PC-9 (cell line): ENCODE results near the gene ACOXL. TPM values are rescaled to one million over a fixed set of nuclear protein-coding genes. Genes with fewer than 3 reads are reported as not detected.

Experiments used
- BruUV-seq: library from RNA; stranded (reverse); fragments of 400-500 nt; replicated peaks from 2 replicates; lab custom pipeline; 2021; lab: Mats Ljungman, UMichigan
- CTCF ChIA-PET: fragments of 300-600 bp; sonication (Branson Sonifier 250); formaldehyde crosslinking; loops from one replicate; lab custom pipeline; 2022; ENCODE audit warnings: antibody characterized with exemption; lab: Charles Lee
- POLR2A ChIA-PET: fragments of 300-600 bp; sonication (Branson Sonifier 250); formaldehyde crosslinking; loops from one replicate; lab custom pipeline; 2022; ENCODE audit warnings: antibody characterized with exemption; ENCODE audit not compliant: unreplicated experiment; lab: Charles Lee
- DNase-seq, 2 experiments: peaks; one replicate each; pipeline versions ENCODE4 v3.0.0 to v3.0.0-alpha.2; 2015 to 2022; ENCODE audit warnings: mixed read lengths in 1 of 2
- H2AFZ ChIP-seq: fragments of 200-600 bp; sonication (generic); 2 replicates; pipeline ENCODE4 v1.8.1; 2017; ENCODE audit warnings: antibody characterized with exemption
- H3F3A ChIP-seq: fragments of 200-600 bp; sonication (generic); 2 replicates; pipeline ENCODE4 v1.8.1; 2017; ENCODE audit warnings: antibody characterized with exemption, mild to moderate bottlenecking, low read depth; ENCODE audit not compliant: insufficient read depth
- H3K27ac ChIP-seq: fragments of 200-600 bp; sonication (generic); 2 replicates; pipeline ENCODE4 v1.6.1; 2016; ENCODE audit warnings: mixed run types
- H3K27me3 ChIP-seq: fragments of 200-600 bp; sonication (generic); 2 replicates; pipeline ENCODE4 v1.6.1; 2016; ENCODE audit warnings: low read depth, mixed run types; ENCODE audit not compliant: insufficient read depth
- H3K36me3 ChIP-seq: fragments of 200-600 bp; sonication (generic); 2 replicates; pipeline ENCODE4 v1.6.1; 2016; ENCODE audit warnings: low read depth, mixed run types
- H3K4me1 ChIP-seq: fragments of 200-600 bp; sonication (generic); replicated peaks from 2 replicates; pipeline ENCODE4 v1.6.1; 2016; ENCODE audit warnings: mixed run types; ENCODE audit not compliant: insufficient read depth
- H3K4me2 ChIP-seq: fragments of 200-600 bp; sonication (generic); 2 replicates; pipeline ENCODE4 v1.6.1; 2017; ENCODE audit warnings: mixed run types
- H3K4me3 ChIP-seq: fragments of 200-600 bp; sonication (generic); 2 replicates; pipeline ENCODE4 v1.6.1; 2016; ENCODE audit warnings: mixed run types
- H3K79me2 ChIP-seq: fragments of 200-600 bp; sonication (generic); 2 replicates; pipeline ENCODE4 v1.6.1; 2017; ENCODE audit warnings: low read depth, mixed run types
- H3K9me2 ChIP-seq: fragments of 200-600 bp; sonication (generic); 2 replicates; pipeline ENCODE4 v1.8.1; 2017; ENCODE audit warnings: mild to moderate bottlenecking; ENCODE audit not compliant: insufficient read depth
- H3K9me3 ChIP-seq: fragments of 200-600 bp; sonication (generic); 2 replicates; pipeline ENCODE4 v1.8.1; 2016; ENCODE audit warnings: low read depth; ENCODE audit not compliant: insufficient read depth
- H4K20me1 ChIP-seq: fragments of 200-600 bp; sonication (generic); 2 replicates; pipeline ENCODE4 v1.8.1; 2017; ENCODE audit not compliant: insufficient read depth
- CTCF ChIP-seq: fragments of 200-600 bp; sonication (generic); conservative IDR thresholded peaks from 2 replicates; pipeline ENCODE4 v1.6.1; 2017; ENCODE audit warnings: mixed run types, antibody characterized with exemption, mild to moderate bottlenecking, moderate library complexity
- EZH2 ChIP-seq: fragments of 200-600 bp; sonication (generic); IDR thresholded peaks from 2 replicates; pipeline ENCODE4 v1.8.0; 2017; ENCODE audit warnings: antibody characterized with exemption, low read depth
- intact Hi-C: fragments of 100-400 bp; cut with micrococcal nuclease; formaldehyde crosslinking; loops from one replicate; pipeline ENCODE4 v1.10.0; 2022; ENCODE audit not compliant: unreplicated experiment
- total RNA-seq: library from RNA; stranded (reverse); gene quantifications from 2 replicates; pipeline ENCODE4 v1.2.3, GENCODE V29; 2021

ACOXL gene
- total RNA-seq, 1 experiment from 2014 or later, result 10.7 TPM

- H3K27ac ChIP-seq, result no peak overlapping the region
- H3K4me3 ChIP-seq, result no peak overlapping the region
- BruUV-seq, result no TSS peak
- 0 out of 2 replicates have a peak, but pooled peaks cover 5% of the 10 kb centered on the region for H3K9me3 ChIP-seq
- H3K27me3 ChIP-seq, result no peaks in the 10 kb centered on the region
- H3F3A ChIP-seq, result no peaks in the 10 kb centered on the region
- H4K20me1 ChIP-seq, result 0 out of 2 replicates have a peak, but pooled peaks cover 4% of the 10 kb centered on the region
- no peaks in the 10 kb centered on the region for H3K9me2 ChIP-seq
- ChIA-PET POLR2A (no interaction called here), CTCF (no interaction called here)
- H3K36me3 ChIP-seq, result peaks cover 2% of the 10 kb centered on the region; the same call in 1 of the 2 replicates
- H3K4me1 ChIP-seq, result no peaks in the 10 kb centered on the region
- no peaks in the 10 kb centered on the region for H3K79me2 ChIP-seq
- DNase-seq, result no peak
- TF ChIP-seq EZH2 (no peak), CTCF (no peak)
- intact Hi-C loops, result no loop called here
- H3K4me2 ChIP-seq, result no peak overlapping the region
- no peak overlapping the region for H2AFZ ChIP-seq
These were observed 48.1 kb downstream of the ACOXL start for GRCh38 chr2:110780461-110780860.

- Histone ChIP-seq H3K9me2 (no peaks in the 10 kb centered on the region), H4K20me1 (0 out of 2 replicates have a peak, but pooled peaks cover 4% of the 10 kb centered on the region), H3K27me3 (no peaks in the 10 kb centered on the region), H2AFZ (no peak overlapping the region), H3K27ac (no peak overlapping the region), H3K4me3 (no peak overlapping the region), H3K36me3 (peaks cover 9% of the 10 kb centered on the region; the same call in 1 of the 2 replicates), H3K4me1 (no peaks in the 10 kb centered on the region), H3K9me3 (0 out of 2 replicates have a peak, but pooled peaks cover 7% of the 10 kb centered on the region), H3K79me2 (no peaks in the 10 kb centered on the region), H3F3A (no peaks in the 10 kb centered on the region), H3K4me2 (no peak overlapping the region)
- ChIA-PET CTCF (interaction anchor here (0.6 kb wide), 1 partner anchor 15 kb away, joined by 10 read pairs; no protein-coding TSS in a partner anchor), POLR2A (no interaction called here)
- no TSS peak for BruUV-seq
- DNase-seq, result no peak
- TF ChIP-seq CTCF (no peak), EZH2 (no peak)
- intact Hi-C loops, result no loop called here
These were observed 51.0 kb downstream of the ACOXL start for GRCh38 chr2:110783196-110783873.

- Histone ChIP-seq H3K4me2 (no peak overlapping the region), H3F3A (no peaks in the 10 kb centered on the region), H2AFZ (no peak overlapping the region), H3K9me2 (no peaks in the 10 kb centered on the region), H3K27ac (no peak overlapping the region), H3K9me3 (0 out of 2 replicates have a peak, but pooled peaks cover 7% of the 10 kb centered on the region), H3K79me2 (no peaks in the 10 kb centered on the region), H3K4me1 (no peaks in the 10 kb centered on the region), H3K4me3 (no peak overlapping the region), H4K20me1 (0 out of 2 replicates have a peak, but pooled peaks cover 4% of the 10 kb centered on the region), H3K27me3 (no peaks in the 10 kb centered on the region), H3K36me3 (peaks cover 9% of the 10 kb centered on the region; the same call in 1 of the 2 replicates)
- ChIA-PET POLR2A (no interaction called here), CTCF (no interaction called here)
- BruUV-seq, result no TSS peak
- intact Hi-C loops, result no loop called here
- DNase-seq, result no peak
- TF ChIP-seq CTCF (no peak), EZH2 (no peak)
These were observed 51.8 kb downstream of the ACOXL start for GRCh38 chr2:110784047-110784631.
